ENCODE data around the gene OBSL1. TPM values are rescaled to one million over a fixed set of nuclear protein-coding genes. Genes with fewer than 3 reads are reported as not detected.
A peak's percentile ranks its signal among the peaks of the same experiment; 100 is the strongest.

Gene OBSL1
- total and polyA plus RNA-seq, 2 of the 4 experiments (the other 2 are of a cell fraction), result 21.5 to 51.2 TPM

- CTCF ChIA-PET, result no interaction called here
Measured at GRCh38 chr2:219567131-219567530, 4.2 kb downstream of the OBSL1 start.

More at GRCh38 chr2:219567131-219567530, 4.2 kb downstream of the OBSL1 start:
- H2AK9ac ChIP-seq (replicated peaks; ENCODE audit: low read depth, low read length, poor library complexity), result no peak overlapping the region
- no peak overlapping the region for H3K9ac ChIP-seq (ENCODE audit: low read depth, low read length)
- H3K14ac ChIP-seq (replicated peaks; ENCODE audit: low read depth, low read length), result no peak overlapping the region
- BruUV-seq (replicated peaks), result no TSS peak
- ATAC-seq (ENCODE audit: low read depth) (no peak), DNase-seq (no peak)
- POLR2A ChIA-PET (ENCODE audit: unreplicated experiment), result no interaction called here
- 96% methylated on average over 9 of the region's 18 CpGs; no CpG with 5 or more reads in 1 of the 2 experiments for WGBS, 2 experiments (ENCODE audit: extremely low coverage in 2 of 2, insufficient read length in 1 of 2)
- peaks cover 8% of the 10 kb centered on the region; the same call in 1 of the 2 replicates for H3K9me1 ChIP-seq (ENCODE audit: insufficient read depth, low read length)
- no peak overlapping the region for H2BK5ac ChIP-seq (ENCODE audit: low read depth, low read length, poor library complexity, severe bottlenecking)
- H3K36me3 ChIP-seq (ENCODE audit: control insufficient read depth, insufficient read depth, low read length), result peaks cover 26% of the 10 kb centered on the region
- no peak overlapping the region for H3K18ac ChIP-seq (ENCODE audit: low read depth, low read length)
- intact Hi-C loops (cut with micrococcal nuclease) (no loop called here), dilution Hi-C loops (cut with HindIII; ENCODE audit: low sequenced_read_pairs, unreplicated experiment) (no loop called here), in situ Hi-C loops (cut with MboI; ENCODE audit: low sequenced_read_pairs) (no loop called here)
- H3K9me3 ChIP-seq (ENCODE audit: control insufficient read depth, insufficient read depth, low read length), result no peaks in the 10 kb centered on the region
- no peak overlapping the region for H3K27ac ChIP-seq (ENCODE audit: insufficient read depth, low read length)
- peak overlapping the region; percentile 38 for H2AFZ ChIP-seq (replicated peaks; ENCODE audit: low read length, poor library complexity)
- no peaks in the 10 kb centered on the region for H3K27me3 ChIP-seq (ENCODE audit: control insufficient read depth, insufficient read depth, low read length)
- H4K5ac ChIP-seq (ENCODE audit: low read depth, low read length), result no peak overlapping the region
- peaks cover 10% of the 10 kb centered on the region for H3K4me1 ChIP-seq (ENCODE audit: control insufficient read depth, insufficient read depth, low read length)
- H4K20me1 ChIP-seq (ENCODE audit: insufficient read depth, low read length), result peaks cover 8% of the 10 kb centered on the region; the same call in 1 of the 2 replicates
- no peak overlapping the region for H3K23ac ChIP-seq (ENCODE audit: low read depth, low read length)
- H4K91ac ChIP-seq (ENCODE audit: insufficient read depth, low read depth, low read length), result no peak overlapping the region
- no peak overlapping the region for H3K56ac ChIP-seq (ENCODE audit: extremely low read depth, insufficient read depth, low read length)
- H3K4me3 ChIP-seq (ENCODE audit: insufficient read depth, low read depth, low read length), result no peak overlapping the region
- H3K79me1 ChIP-seq (ENCODE audit: low read depth in 1 of 2, low read length in 2 of 2), result peaks cover 11 to 18% of the 10 kb centered on the region in 2 experiments
- no peak overlapping the region for H2AK5ac ChIP-seq (ENCODE audit: low read depth, low read length)
- H3K4me2 ChIP-seq (ENCODE audit: low read depth, low read length), result no peak overlapping the region
- H2BK15ac ChIP-seq (ENCODE audit: low read depth, low read length), result no peak overlapping the region
- H2BK120ac ChIP-seq (ENCODE audit: low read depth, low read length), result no peak overlapping the region
- H3K4ac ChIP-seq (ENCODE audit: low read depth, low read length), result no peak overlapping the region
- TF ChIP-seq USF2 (IDR thresholded peaks at IDR 0.05; ENCODE audit: low read depth, low read length) (no peak), MXI1 (IDR thresholded peaks at IDR 0.05; ENCODE audit: borderline replicate concordance, low read depth, low read length) (no peak), CTCF (conservative IDR thresholded peaks at IDR 0.05; ENCODE audit: low read depth, low read length) (no peak), NFE2L2 (IDR thresholded peaks at IDR 0.05; ENCODE audit: low read depth, low read length) (no peak), CHD1 (IDR thresholded peaks at IDR 0.05; ENCODE audit: low read depth, low read length) (no peak), SMC3 (IDR thresholded peaks at IDR 0.05; ENCODE audit: low read depth, low read length) (no peak), BHLHE40 (IDR thresholded peaks at IDR 0.05; ENCODE audit: low read depth, low read length) (no peak), FOS (IDR thresholded peaks at IDR 0.05; ENCODE audit: low read depth, low read length) (no peak), RAD21 (IDR thresholded peaks at IDR 0.05; ENCODE audit: low read length) (no peak), CEBPB (IDR thresholded peaks at IDR 0.05; ENCODE audit: low read depth, low read length) (no peak), MAFK (IDR thresholded peaks at IDR 0.05; ENCODE audit: low read depth, low read length) (no peak), MAZ (IDR thresholded peaks at IDR 0.05; ENCODE audit: borderline replicate concordance, low read depth, low read length) (no peak), ELK1 (IDR thresholded peaks at IDR 0.05; ENCODE audit: borderline replicate concordance, low read depth, low read length) (no peak), RCOR1 (IDR thresholded peaks at IDR 0.05; ENCODE audit: insufficient replicate concordance, low read length) (no peak)
- H4K8ac ChIP-seq (ENCODE audit: low read depth in 2 of 2, low read length in 2 of 2), result no peak overlapping the region
- no peak overlapping the region for H2BK20ac ChIP-seq (ENCODE audit: low read depth, low read length)
